Ovary (tissue), 9 donors: ENCODE measurements around the gene SPACA7. TPM values are rescaled to one million over a fixed set of nuclear protein-coding genes. Genes with fewer than 3 reads are reported as not detected.
"Not testable (repeated sequence)": the region's sequence is repeated elsewhere in the genome, so short reads cannot be mapped to it uniquely, and the experiment has no call there.

Experiments
- DNase-seq, 5 donors: peaks; one replicate each; pipeline ENCODE4 v3.0.0-alpha.2; 2019 to 2020
- H3K27ac ChIP-seq, 2 donors: fragments of 200-600 bp; one replicate each; pipeline versions ENCODE4 v1.5.1 to v1.8.0; 2019 to 2022
- H3K27me3 ChIP-seq: fragments of 200-600 bp; one replicate; pipeline ENCODE4 v1.8.0; 2022
- H3K36me3 ChIP-seq: fragments of 200-600 bp; sonication (generic); one replicate; pipeline ENCODE4 v1.5.1; 2019
- H3K4me1 ChIP-seq: one replicate; pipeline ENCODE4 v1.8.1; 2013; ENCODE audit warnings: mild to moderate bottlenecking, moderate library complexity; ENCODE audit not compliant: insufficient read depth
- H3K4me3 ChIP-seq: fragments of 200-600 bp; sonication (generic); one replicate; pipeline ENCODE4 v1.5.1; 2017
- H3K9me3 ChIP-seq, 2 donors: fragments of 200-600 bp in 1 of 2; sonication (generic) in 1 of 2; one replicate each; pipeline versions ENCODE4 v1.5.1 to v1.8.1; 2013 to 2019; ENCODE audit warnings: mild to moderate bottlenecking in 1 of 2, moderate library complexity in 1 of 2
- EP300 ChIP-seq: sonication (generic); formaldehyde crosslinking; IDR thresholded peaks from one replicate; pipeline ENCODE4 v1.6.1; 2017; ENCODE audit warnings: antibody characterized with exemption
- POLR2A ChIP-seq: fragments of 450-650 bp; IDR thresholded peaks from one replicate; pipeline ENCODE4 v1.6.1; 2017; ENCODE audit warnings: antibody characterized with exemption, mild to moderate bottlenecking, moderate library complexity
- WGBS, 3 donors: extraction: QIAGEN DNeasy Blood & Tissue Kit in 1 of 3; methylation state at CpG; one replicate each; pipeline versions ENCODE4 v1.1.5 to v1.1.7; 2013 to 2017; 5-methylcytosine and 5-hydroxymethylcytosine counted together
- intact Hi-C, 4 donors: fragments of 100-400 bp; cut with DNase I; formaldehyde crosslinking; loops; one replicate each; pipeline versions ENCODE4 v1.11.0 to v1.15.1; 2022 to 2023
- polyA plus RNA-seq, 2 donors: library from polyadenylated mRNA; stranded (reverse); fragments of 200-250 nt in 1 of 2; fragments of 350-450 nt in 1 of 2; fragmentation: Illumina TruSeq in 1 of 2; extraction: RNeasy Lipid Tissue Mini Kit (QIAGEN cat#74804) in 1 of 2; gene quantifications; one replicate each; pipeline ENCODE4 v1.2.3, GENCODE V29; 2013 to 2014
- total RNA-seq, 7 donors: library from RNA; depleted of rRNA in 2 of 7; stranded (reverse); fragments of >200 nt in 2 of 7; fragmentation: NEBNext Ultra II Directional in 3 of 7; extraction: Animal tissue kit (Norgen Biotek cat#: 25700) in 3 of 7; gene quantifications; one replicate each; pipeline versions ENCODE4 v1.1.0 to v1.2.4, GENCODE V29; 2016 to 2023
- TF ChIP-seq, protein P1 (sequence below), 3 donors: fragments of 450-650 bp in 2 of 3; fragments of 200-600 bp in 1 of 3; IDR thresholded peaks; one replicate each; pipeline versions ENCODE4 v1.5.1 to v1.8.0; 2016 to 2022; ENCODE audit warnings: antibody characterized with exemption in 3 of 3, mild to moderate bottlenecking in 1 of 3
- donor health status: DM: no; HTN: no; CAD: no; lungs with moderate emphysema.
- donor health status: DM: no; HTN: no; CAD: no.
- donor health status: Bipolar disorder and iron deficiency.
- donor health status: DM: yes; HTN: yes; CAD: no.
- donor health status: DM: no; HTN: no; CAD: no.
- donor health status: DM: yes; HTN: yes; CAD: no.

Gene SPACA7
- total and polyA plus RNA-seq, 9 donors: not detected

DNA sequence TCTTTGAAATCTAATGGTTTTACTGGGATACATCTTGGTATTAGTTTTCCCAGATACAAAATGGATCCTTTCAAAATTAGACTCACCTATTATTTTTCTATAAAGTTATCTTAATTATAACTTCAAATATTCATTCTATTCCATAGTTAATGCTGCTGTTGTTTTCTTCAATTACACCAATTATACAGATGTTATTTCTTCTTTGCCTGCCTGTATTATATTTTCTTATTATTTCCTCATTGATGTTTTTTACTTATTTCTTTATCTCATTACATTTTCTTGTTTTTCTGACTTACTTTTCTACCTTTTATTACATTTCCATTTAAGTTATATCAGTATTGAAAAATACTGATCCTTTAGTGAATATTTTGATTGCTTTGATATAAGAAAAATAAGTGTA is 40.9 kb downstream of the SPACA7 start:
- H3K36me3 ChIP-seq: no peaks in the 10 kb centered on the region
- H3K4me3 ChIP-seq: no peak overlapping the region
- H3K9me3 ChIP-seq: peaks cover 0 to 6% of the 10 kb centered on the region in 2 donors
- H3K27ac ChIP-seq: no peak overlapping the region
- no peaks in the 10 kb centered on the region for H3K27me3 ChIP-seq
- TF ChIP-seq, protein P1, sequence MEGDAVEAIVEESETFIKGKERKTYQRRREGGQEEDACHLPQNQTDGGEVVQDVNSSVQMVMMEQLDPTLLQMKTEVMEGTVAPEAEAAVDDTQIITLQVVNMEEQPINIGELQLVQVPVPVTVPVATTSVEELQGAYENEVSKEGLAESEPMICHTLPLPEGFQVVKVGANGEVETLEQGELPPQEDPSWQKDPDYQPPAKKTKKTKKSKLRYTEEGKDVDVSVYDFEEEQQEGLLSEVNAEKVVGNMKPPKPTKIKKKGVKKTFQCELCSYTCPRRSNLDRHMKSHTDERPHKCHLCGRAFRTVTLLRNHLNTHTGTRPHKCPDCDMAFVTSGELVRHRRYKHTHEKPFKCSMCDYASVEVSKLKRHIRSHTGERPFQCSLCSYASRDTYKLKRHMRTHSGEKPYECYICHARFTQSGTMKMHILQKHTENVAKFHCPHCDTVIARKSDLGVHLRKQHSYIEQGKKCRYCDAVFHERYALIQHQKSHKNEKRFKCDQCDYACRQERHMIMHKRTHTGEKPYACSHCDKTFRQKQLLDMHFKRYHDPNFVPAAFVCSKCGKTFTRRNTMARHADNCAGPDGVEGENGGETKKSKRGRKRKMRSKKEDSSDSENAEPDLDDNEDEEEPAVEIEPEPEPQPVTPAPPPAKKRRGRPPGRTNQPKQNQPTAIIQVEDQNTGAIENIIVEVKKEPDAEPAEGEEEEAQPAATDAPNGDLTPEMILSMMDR (IDR thresholded peaks at IDR 0.05): no peak
- no peak for TF ChIP-seq EP300
- no peak for TF ChIP-seq POLR2A
- intact Hi-C loops: loop anchor here in 1 of 4 donors (5.0 kb wide), 1 partner anchor 1165 kb away; the partner anchor contains the start of gene TFDP1
- H3K4me1 ChIP-seq: no peaks in the 10 kb centered on the region
- DNase-seq: no peak

DNA sequence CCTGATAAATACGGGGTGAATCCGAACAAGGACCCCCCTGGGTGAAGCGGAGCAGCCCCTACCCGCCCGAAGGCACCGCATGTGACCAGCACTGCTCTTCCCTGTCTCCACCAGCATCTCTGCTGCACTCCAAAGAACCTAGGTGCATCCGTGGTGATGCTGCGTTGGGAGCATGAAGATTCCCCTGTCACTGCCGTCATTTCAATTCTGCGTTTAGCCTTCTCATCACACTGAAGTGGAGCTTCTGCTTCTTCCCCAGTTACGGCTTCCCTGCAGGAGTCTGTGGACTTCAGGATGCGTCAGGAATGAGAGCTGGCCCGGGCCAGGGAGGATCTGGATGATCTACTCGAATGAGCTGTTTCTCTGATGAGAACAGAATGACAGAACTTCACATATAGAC is 47.9 kb downstream of the SPACA7 start:
- Histone ChIP-seq H3K4me1 (no peaks in the 10 kb centered on the region), H3K4me3 (no peak overlapping the region), H3K9me3 (no peaks in the 10 kb centered on the region), H3K27ac (no peak overlapping the region), H3K27me3 (no peaks in the 10 kb centered on the region), H3K36me3 (no peaks in the 10 kb centered on the region)
- WGBS, 3 donors: 77 to 89% (median 78%) methylated on average over 14 of the region's 14 CpGs
- intact Hi-C loops: no loop called here
- DNase-seq: no peak
- no peak for TF ChIP-seq EP300
- TF ChIP-seq POLR2A: no peak
- TF ChIP-seq, protein P1 (IDR thresholded peaks at IDR 0.05): no peak

DNA sequence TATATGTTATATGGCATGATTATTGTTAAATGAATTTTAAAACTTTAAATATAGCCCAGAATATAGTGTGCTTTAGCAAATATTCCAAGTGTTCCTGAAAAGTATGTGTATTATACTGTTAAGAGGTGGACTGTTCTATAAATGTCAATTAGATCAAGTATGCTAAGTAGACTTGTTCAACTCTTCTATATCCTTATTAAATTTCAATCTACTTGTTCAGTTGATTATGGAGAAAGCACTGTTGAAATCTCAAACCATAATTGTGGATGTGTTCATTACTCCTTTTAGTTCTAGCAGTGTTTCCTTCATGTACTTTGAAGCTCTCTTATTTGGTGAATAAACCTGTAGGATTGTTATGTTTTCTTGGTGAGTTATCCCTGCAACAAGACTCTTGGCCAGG is 52.5 kb downstream of the SPACA7 start:
- Histone ChIP-seq H3K27me3 (no peaks in the 10 kb centered on the region), H3K36me3 (no peaks in the 10 kb centered on the region), H3K27ac (no peak overlapping the region), H3K9me3 (peaks cover 0 to 6% of the 10 kb centered on the region in 2 donors), H3K4me3 (no peak overlapping the region), H3K4me1 (no peaks in the 10 kb centered on the region)
- DNase-seq: no peak
- TF ChIP-seq EP300 (no peak), POLR2A (no peak)
- TF ChIP-seq, protein P1 (IDR thresholded peaks at IDR 0.05): no peak
- intact Hi-C loops: no loop called here

GRCh38 chr13:112431734-112432133 is 55.6 kb downstream of the SPACA7 start:
- H3K9me3 ChIP-seq: peaks cover 0 to 6% of the 10 kb centered on the region in 2 donors
- no peak for TF ChIP-seq POLR2A
- TF ChIP-seq EP300: no peak
- TF ChIP-seq, protein P1 (IDR thresholded peaks at IDR 0.05): no peak
- no peak overlapping the region for H3K27ac ChIP-seq
- no peaks in the 10 kb centered on the region for H3K4me1 ChIP-seq
- no peak for DNase-seq
- intact Hi-C loops: no loop called here
- H3K27me3 ChIP-seq: no peaks in the 10 kb centered on the region
- WGBS, 3 donors: 69% methylated on average over 5 of the region's 5 CpGs
- H3K36me3 ChIP-seq: no peaks in the 10 kb centered on the region
- H3K4me3 ChIP-seq: no peak overlapping the region

- intact Hi-C loops, H3K36me3 ChIP-seq, H3K4me1 ChIP-seq, H3K27ac ChIP-seq, H3K9me3 ChIP-seq, DNase-seq, H3K4me3 ChIP-seq, H3K27me3 ChIP-seq: not testable (repeated sequence)
- WGBS, 3 donors: 70 to 85% (median 83%) methylated on average over 4 to 5 of the region's 5 CpGs
Observed at GRCh38 chr13:112432734-112433133, 56.6 kb downstream of the SPACA7 start.

DNA sequence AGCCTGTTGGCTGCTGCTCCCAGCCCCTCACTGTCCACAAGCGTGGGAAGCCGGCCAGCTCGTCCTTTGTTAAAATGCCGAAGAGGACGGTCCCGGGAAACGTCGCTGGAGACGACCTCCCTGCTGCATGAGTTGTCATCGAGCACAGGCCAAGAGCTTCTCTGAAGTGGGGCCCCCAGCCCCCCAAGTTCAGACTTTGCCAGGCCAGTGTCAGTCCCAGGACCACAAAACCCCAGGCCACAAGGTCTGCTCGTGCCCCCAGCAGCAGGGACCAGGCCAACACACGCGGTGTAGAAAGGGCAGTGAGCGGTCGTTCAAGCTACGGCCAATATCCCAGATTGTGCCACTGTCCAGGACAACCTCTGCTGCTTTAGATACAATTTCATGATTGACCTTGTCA is 57.4 kb downstream of the SPACA7 start:
- WGBS, 3 donors: 84 to 90% (median 88%) methylated on average over 7 to 16 of the region's 16 CpGs
- H3K36me3 ChIP-seq, H3K4me3 ChIP-seq, H3K9me3 ChIP-seq, intact Hi-C loops, H3K27me3 ChIP-seq, H3K27ac ChIP-seq, DNase-seq, H3K4me1 ChIP-seq: not testable (repeated sequence)
